WTC11 (cell line): ENCODE data around the gene NHS. TPM values are rescaled to one million over a fixed set of nuclear protein-coding genes. Genes with fewer than 3 reads are reported as not detected.

Experiments
- ATAC-seq: fragments of 200-7000 bp; cut with Tn5 transposase; 2 replicates; pipeline ENCODE4 v1.10.0; 2021; ENCODE audit warnings: mild to moderate bottlenecking, moderate library complexity
- CTCF ChIA-PET: fragments of 300-600 bp; sonication (Branson Sonifier 250); formaldehyde crosslinking; loops from one replicate; lab custom pipeline; 2021; ENCODE audit warnings: antibody characterized with exemption; lab: Charles Lee
- POLR2A ChIA-PET: fragments of 350-600 bp; sonication (Branson Sonifier 250); formaldehyde crosslinking; loops from one replicate; lab custom pipeline; 2021; ENCODE audit warnings: antibody characterized with exemption; lab: Charles Lee
- DNase-seq: peaks from one replicate; pipeline ENCODE4 v3.0.0; 2021; ENCODE audit warnings: low spot score
- H3K27ac Mint-ChIP-seq: 2 replicates; pipeline ENCODE4 v1.8.0; 2021; ENCODE audit warnings: mixed read lengths
- H3K27me3 Mint-ChIP-seq: 2 replicates; pipeline ENCODE4 v1.8.0; 2021; ENCODE audit warnings: low read depth, mild to moderate bottlenecking, moderate library complexity, mixed read lengths
- H3K36me3 Mint-ChIP-seq: 2 replicates; pipeline ENCODE4 v1.8.0; 2021; ENCODE audit warnings: mixed read lengths
- H3K4me1 Mint-ChIP-seq: 2 replicates; pipeline ENCODE4 v1.8.0; 2022; ENCODE audit warnings: mixed read lengths
- H3K4me3 Mint-ChIP-seq: 2 replicates; pipeline ENCODE4 v1.8.0; 2021; ENCODE audit warnings: mild to moderate bottlenecking, moderate library complexity, mixed read lengths
- H3K9me3 Mint-ChIP-seq: 2 replicates; pipeline ENCODE4 v1.8.0; 2021; ENCODE audit warnings: mixed read lengths
- CREB1 ChIP-seq: sonication (generic); formaldehyde crosslinking; IDR thresholded peaks from 2 replicates; pipeline ENCODE4 v1.8.0; 2023; ENCODE audit warnings: mild to moderate bottlenecking, missing genetic modification reagents
- ETV6 ChIP-seq: sonication (generic); formaldehyde crosslinking; IDR thresholded peaks from 2 replicates; pipeline ENCODE4 v1.8.1; 2022; ENCODE audit warnings: mild to moderate bottlenecking, missing genetic modification reagents
- FOXK1 ChIP-seq: sonication (generic); formaldehyde crosslinking; IDR thresholded peaks from 2 replicates; pipeline ENCODE4 v1.8.0; 2022; ENCODE audit warnings: mild to moderate bottlenecking, moderate library complexity, missing genetic modification reagents
- FOXP1 ChIP-seq: sonication (generic); formaldehyde crosslinking; IDR thresholded peaks from 2 replicates; pipeline ENCODE4 v1.8.0; 2022; ENCODE audit warnings: missing genetic modification reagents, mild to moderate bottlenecking, moderate library complexity, borderline replicate concordance
- IRF2 ChIP-seq: sonication (generic); formaldehyde crosslinking; IDR thresholded peaks from 2 replicates; pipeline ENCODE4 v1.8.0; 2022; ENCODE audit warnings: low read depth, missing genetic modification reagents, borderline replicate concordance
- JAZF1 ChIP-seq: fragments of 250-450 bp; sonication (Bioruptor Pico); IDR thresholded peaks from 2 replicates; pipeline ENCODE4 v1.9.0; 2021; ENCODE audit warnings: moderate library complexity, mild to moderate bottlenecking, inconsistent platforms
- NFATC4 ChIP-seq: fragments of 250-450 bp; sonication (Bioruptor Pico); IDR thresholded peaks from 2 replicates; pipeline ENCODE4 v1.9.0; 2021; ENCODE audit warnings: mild to moderate bottlenecking
- NFYB ChIP-seq: sonication (generic); formaldehyde crosslinking; conservative IDR thresholded peaks from 2 replicates; pipeline ENCODE4 v1.8.0; 2022; ENCODE audit warnings: low read depth, missing genetic modification reagents
- NR1H2 ChIP-seq: sonication (generic); formaldehyde crosslinking; IDR thresholded peaks from 2 replicates; pipeline ENCODE4 v1.9.0; 2021; ENCODE audit warnings: mild to moderate bottlenecking, moderate library complexity, missing genetic modification reagents
- TEAD1 ChIP-seq: sonication (generic); formaldehyde crosslinking; IDR thresholded peaks from 2 replicates; pipeline ENCODE4 v1.8.0; 2022; ENCODE audit warnings: mild to moderate bottlenecking, missing genetic modification reagents
- TEAD4 ChIP-seq: sonication (generic); formaldehyde crosslinking; IDR thresholded peaks from 2 replicates; pipeline ENCODE4 v1.8.0; 2022; ENCODE audit warnings: mild to moderate bottlenecking, missing genetic modification reagents
- TP53 ChIP-seq: sonication (generic); formaldehyde crosslinking; IDR thresholded peaks from 2 replicates; pipeline ENCODE4 v1.8.1; 2023; ENCODE audit warnings: mild to moderate bottlenecking, missing genetic modification reagents
- ZNF263 ChIP-seq: sonication (generic); formaldehyde crosslinking; IDR thresholded peaks from 2 replicates; pipeline ENCODE4 v1.8.1; 2022; ENCODE audit warnings: low read depth, mild to moderate bottlenecking, moderate library complexity, missing genetic modification reagents
- ZNF317 ChIP-seq: sonication (generic); formaldehyde crosslinking; IDR thresholded peaks from 2 replicates; pipeline ENCODE4 v1.8.1; 2023; ENCODE audit warnings: low read depth, mild to moderate bottlenecking, moderate library complexity, missing genetic modification reagents, borderline replicate concordance
- ZNF396 ChIP-seq: fragments of 250-450 bp; sonication (Bioruptor Pico); IDR thresholded peaks from 2 replicates; pipeline ENCODE4 v1.8.0; 2021; ENCODE audit warnings: mild to moderate bottlenecking, moderate library complexity, borderline replicate concordance
- ZNF416 ChIP-seq: fragments of 250-450 bp; sonication (Bioruptor Pico); IDR thresholded peaks from 2 replicates; pipeline ENCODE4 v1.9.0; 2021; ENCODE audit warnings: mild to moderate bottlenecking, inconsistent platforms
- ZNF423 ChIP-seq: fragments of 250-450 bp; sonication (Bioruptor Pico); IDR thresholded peaks from 2 replicates; pipeline ENCODE4 v2.1.2; 2022; ENCODE audit warnings: mild to moderate bottlenecking, moderate library complexity
- total RNA-seq: library from RNA; stranded (reverse); gene quantifications from 3 replicates; pipeline ENCODE4 v1.2.3, GENCODE V29; 2021
- TF ChIP-seq, protein P1 (sequence below): fragments of 250-450 bp; sonication (Bioruptor Pico); IDR thresholded peaks from 2 replicates; pipeline ENCODE4 v1.9.0; 2021; ENCODE audit warnings: moderate library complexity, mild to moderate bottlenecking, inconsistent platforms, borderline replicate concordance
- TF ChIP-seq, protein P2 (sequence below): sonication (generic); formaldehyde crosslinking; IDR thresholded peaks from 2 replicates; pipeline ENCODE4 v1.8.1; 2022; ENCODE audit warnings: missing genetic modification reagents, borderline replicate concordance
- TF ChIP-seq, protein P3 (sequence below): sonication (generic); formaldehyde crosslinking; IDR thresholded peaks from 2 replicates; pipeline ENCODE4 v1.8.1; 2023; ENCODE audit warnings: mild to moderate bottlenecking, missing genetic modification reagents, moderate library complexity
- TF ChIP-seq, protein P4 (sequence below): sonication (generic); formaldehyde crosslinking; IDR thresholded peaks from 2 replicates; pipeline ENCODE4 v1.8.1; 2023; ENCODE audit warnings: mild to moderate bottlenecking, moderate library complexity, missing genetic modification reagents
- TF ChIP-seq, protein P5 (sequence below): sonication (generic); formaldehyde crosslinking; IDR thresholded peaks from 2 replicates; pipeline ENCODE4 v1.8.0; 2022; ENCODE audit warnings: mild to moderate bottlenecking, missing genetic modification reagents
- TF ChIP-seq, protein P6 (sequence below): sonication (generic); formaldehyde crosslinking; IDR thresholded peaks from 2 replicates; pipeline ENCODE4 v1.8.1; 2023; ENCODE audit warnings: mild to moderate bottlenecking, missing genetic modification reagents, moderate library complexity
- TF ChIP-seq, protein P7 (sequence below): sonication (generic); formaldehyde crosslinking; conservative IDR thresholded peaks from 2 replicates; pipeline ENCODE4 v1.8.1; 2022; ENCODE audit warnings: mild to moderate bottlenecking, missing genetic modification reagents
- TF ChIP-seq, protein P8 (sequence below): sonication (generic); formaldehyde crosslinking; IDR thresholded peaks from 2 replicates; pipeline ENCODE4 v1.8.1; 2022; ENCODE audit warnings: mild to moderate bottlenecking, moderate library complexity, missing genetic modification reagents

Gene NHS
- total RNA-seq, 1 experiment from 2014 or later, result 5.8 TPM

DNA sequence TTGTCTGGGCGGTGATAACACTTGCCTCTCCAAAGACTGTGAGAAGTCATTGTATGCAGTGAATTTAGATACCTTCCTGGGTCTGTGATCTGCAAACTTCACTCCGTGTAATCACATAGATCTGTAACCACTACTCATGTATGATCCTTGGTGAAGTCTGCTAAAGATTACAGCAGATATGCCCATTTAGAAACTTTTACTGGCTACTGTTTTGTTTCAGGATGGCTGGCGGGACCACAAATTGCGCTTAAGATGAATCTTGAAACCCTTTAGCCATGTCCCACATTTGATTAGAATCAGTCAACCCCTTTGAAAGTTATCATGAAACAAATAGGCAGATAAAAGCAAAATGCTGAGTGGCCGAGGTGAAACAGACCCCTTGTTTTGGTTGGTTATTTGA is 235.8 kb downstream of the NHS start:
- no peak for DNase-seq
- peaks cover 18% of the 10 kb centered on the region for H3K4me1 Mint-ChIP-seq

DNA sequence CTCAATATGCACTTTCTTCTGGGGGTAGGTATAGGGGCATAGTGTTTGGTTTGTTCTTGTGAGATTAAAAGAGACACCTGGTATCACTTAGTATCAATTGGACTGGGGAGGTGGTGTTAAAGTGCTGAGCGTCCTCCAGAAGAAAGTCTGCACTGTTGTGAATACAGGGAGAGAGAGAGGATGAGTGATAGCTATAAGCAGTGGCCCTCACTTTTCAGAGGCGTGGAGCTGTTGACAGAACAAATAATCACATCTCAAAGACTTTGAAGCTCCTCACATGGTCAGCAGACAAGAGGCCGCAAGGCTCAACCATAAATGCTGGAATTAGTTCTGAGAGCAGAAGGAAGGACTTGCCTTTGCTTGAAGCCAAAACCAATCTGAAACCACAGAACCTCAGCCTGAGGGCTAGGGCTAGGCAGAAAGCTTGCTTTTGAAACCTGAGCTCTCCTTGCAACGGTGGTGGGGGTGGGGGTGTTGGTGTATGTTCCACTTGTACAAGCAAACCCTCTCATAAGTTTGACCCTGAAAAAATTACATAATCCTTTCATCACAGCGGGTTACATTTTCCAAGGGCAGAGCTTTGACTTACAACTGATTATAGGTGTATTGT is 239.1 kb downstream of the NHS start:
- ATAC-seq (no peak), DNase-seq (no peak)
- peaks cover 18% of the 10 kb centered on the region for H3K4me1 Mint-ChIP-seq
- ChIA-PET POLR2A (no interaction called here), CTCF (interaction anchor here (1.1 kb wide), 1 partner anchor 16 kb away, joined by 3 read pairs; no protein-coding TSS in a partner anchor)
- H3K36me3 Mint-ChIP-seq, result no peaks in the 10 kb centered on the region
- no peak overlapping the region for H3K4me3 Mint-ChIP-seq
- peaks cover under 1% of the 10 kb centered on the region; the same call in 1 of the 2 replicates for H3K27me3 Mint-ChIP-seq
- TF ChIP-seq ZNF317 (CRISPR knock-in tag), result no peak
- TF ChIP-seq ZNF396 (CRISPR knock-in tag), result no peak
- TF ChIP-seq CREB1 (CRISPR knock-in tag), result no peak
- TF ChIP-seq, protein P1, sequence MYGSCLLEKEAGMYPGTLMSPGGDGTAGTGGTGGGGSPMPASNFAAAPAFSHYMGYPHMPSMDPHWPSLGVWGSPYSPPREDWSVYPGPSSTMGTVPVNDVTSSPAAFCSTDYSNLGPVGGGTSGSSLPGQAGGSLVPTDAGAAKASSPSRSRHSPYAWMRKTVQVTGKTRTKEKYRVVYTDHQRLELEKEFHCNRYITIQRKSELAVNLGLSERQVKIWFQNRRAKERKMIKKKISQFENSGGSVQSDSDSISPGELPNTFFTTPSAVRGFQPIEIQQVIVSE (CRISPR knock-in tag), result no peak
- no peak for TF ChIP-seq JAZF1 (CRISPR knock-in tag)
- no peak for TF ChIP-seq TP53 (CRISPR knock-in tag)
- TF ChIP-seq, protein P2, sequence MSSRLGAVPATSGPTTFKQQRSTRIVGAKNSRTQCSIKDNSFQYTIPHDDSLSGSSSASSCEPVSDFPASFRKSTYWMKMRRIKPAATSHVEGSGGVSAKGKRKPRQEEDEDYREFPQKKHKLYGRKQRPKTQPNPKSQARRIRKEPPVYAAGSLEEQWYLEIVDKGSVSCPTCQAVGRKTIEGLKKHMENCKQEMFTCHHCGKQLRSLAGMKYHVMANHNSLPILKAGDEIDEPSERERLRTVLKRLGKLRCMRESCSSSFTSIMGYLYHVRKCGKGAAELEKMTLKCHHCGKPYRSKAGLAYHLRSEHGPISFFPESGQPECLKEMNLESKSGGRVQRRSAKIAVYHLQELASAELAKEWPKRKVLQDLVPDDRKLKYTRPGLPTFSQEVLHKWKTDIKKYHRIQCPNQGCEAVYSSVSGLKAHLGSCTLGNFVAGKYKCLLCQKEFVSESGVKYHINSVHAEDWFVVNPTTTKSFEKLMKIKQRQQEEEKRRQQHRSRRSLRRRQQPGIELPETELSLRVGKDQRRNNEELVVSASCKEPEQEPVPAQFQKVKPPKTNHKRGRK, result no peak
- TF ChIP-seq, protein P3, sequence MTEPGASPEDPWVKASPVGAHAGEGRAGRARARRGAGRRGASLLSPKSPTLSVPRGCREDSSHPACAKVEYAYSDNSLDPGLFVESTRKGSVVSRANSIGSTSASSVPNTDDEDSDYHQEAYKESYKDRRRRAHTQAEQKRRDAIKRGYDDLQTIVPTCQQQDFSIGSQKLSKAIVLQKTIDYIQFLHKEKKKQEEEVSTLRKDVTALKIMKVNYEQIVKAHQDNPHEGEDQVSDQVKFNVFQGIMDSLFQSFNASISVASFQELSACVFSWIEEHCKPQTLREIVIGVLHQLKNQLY, result no peak
- TF ChIP-seq, protein P4, sequence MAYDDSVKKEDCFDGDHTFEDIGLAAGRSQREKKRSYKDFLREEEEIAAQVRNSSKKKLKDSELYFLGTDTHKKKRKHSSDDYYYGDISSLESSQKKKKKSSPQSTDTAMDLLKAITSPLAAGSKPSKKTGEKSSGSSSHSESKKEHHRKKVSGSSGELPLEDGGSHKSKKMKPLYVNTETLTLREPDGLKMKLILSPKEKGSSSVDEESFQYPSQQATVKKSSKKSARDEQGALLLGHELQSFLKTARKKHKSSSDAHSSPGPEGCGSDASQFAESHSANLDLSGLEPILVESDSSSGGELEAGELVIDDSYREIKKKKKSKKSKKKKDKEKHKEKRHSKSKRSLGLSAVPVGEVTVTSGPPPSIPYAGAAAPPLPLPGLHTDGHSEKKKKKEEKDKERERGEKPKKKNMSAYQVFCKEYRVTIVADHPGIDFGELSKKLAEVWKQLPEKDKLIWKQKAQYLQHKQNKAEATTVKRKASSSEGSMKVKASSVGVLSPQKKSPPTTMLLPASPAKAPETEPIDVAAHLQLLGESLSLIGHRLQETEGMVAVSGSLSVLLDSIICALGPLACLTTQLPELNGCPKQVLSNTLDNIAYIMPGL (CRISPR knock-in tag), result no peak
- TF ChIP-seq, protein P5, sequence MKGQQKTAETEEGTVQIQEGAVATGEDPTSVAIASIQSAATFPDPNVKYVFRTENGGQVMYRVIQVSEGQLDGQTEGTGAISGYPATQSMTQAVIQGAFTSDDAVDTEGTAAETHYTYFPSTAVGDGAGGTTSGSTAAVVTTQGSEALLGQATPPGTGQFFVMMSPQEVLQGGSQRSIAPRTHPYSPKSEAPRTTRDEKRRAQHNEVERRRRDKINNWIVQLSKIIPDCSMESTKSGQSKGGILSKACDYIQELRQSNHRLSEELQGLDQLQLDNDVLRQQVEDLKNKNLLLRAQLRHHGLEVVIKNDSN (CRISPR knock-in tag), result no peak
- TF ChIP-seq FOXK1 (CRISPR knock-in tag), result no peak
- peaks cover 4% of the 10 kb centered on the region; the same call in 1 of the 2 replicates for H3K9me3 Mint-ChIP-seq
- no peak overlapping the region for H3K27ac Mint-ChIP-seq

More for the DNA sequence above, 235.8 kb downstream of the NHS start:
- H3K9me3 Mint-ChIP-seq, result no peaks in the 10 kb centered on the region
- H3K36me3 Mint-ChIP-seq, result no peaks in the 10 kb centered on the region
- TF ChIP-seq ZNF263, result no peak
- TF ChIP-seq NFATC4 (CRISPR knock-in tag), result no peak
- TF ChIP-seq ZNF416 (CRISPR knock-in tag), result no peak
- no peak for TF ChIP-seq NR1H2 (CRISPR knock-in tag)
- POLR2A ChIA-PET, result no interaction called here
- no peak overlapping the region for H3K27ac Mint-ChIP-seq
- ATAC-seq, result no peak
- CTCF ChIA-PET, result no interaction called here
- H3K4me3 Mint-ChIP-seq, result no peak overlapping the region
- H3K27me3 Mint-ChIP-seq, result peaks cover 8% of the 10 kb centered on the region

DNA sequence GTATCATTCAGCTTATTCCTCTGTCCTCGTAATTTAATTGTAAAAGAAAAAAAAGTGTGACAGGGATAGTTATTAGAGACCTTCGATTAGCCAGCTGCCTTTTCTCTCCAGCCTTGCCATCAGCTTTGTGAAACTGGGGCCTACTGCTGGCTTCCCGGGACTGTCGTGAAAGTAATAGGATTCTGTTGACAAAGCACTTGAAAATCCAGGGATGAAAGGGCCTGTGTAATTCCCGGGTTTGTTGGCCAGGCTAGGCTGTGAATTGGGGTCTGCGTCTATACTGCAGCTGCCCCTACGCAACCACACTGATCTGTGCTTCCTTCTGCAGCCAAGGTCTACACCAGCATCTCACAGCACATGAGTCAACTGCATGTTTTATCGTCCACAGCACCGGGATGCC is 241.9 kb downstream of the NHS start:
- ATAC-seq (no peak), DNase-seq (no peak)
- Mint-ChIP-seq H3K27me3 (no peaks in the 10 kb centered on the region; the same call in 1 of the 2 replicates), H3K36me3 (no peaks in the 10 kb centered on the region), H3K27ac (no peak overlapping the region), H3K9me3 (peaks cover 6% of the 10 kb centered on the region; the same call in 1 of the 2 replicates), H3K4me1 (peaks cover 18% of the 10 kb centered on the region), H3K4me3 (no peak overlapping the region)
- ChIA-PET POLR2A (no interaction called here), CTCF (no interaction called here)
- TF ChIP-seq FOXP1 (no peak), NFYB (no peak), IRF2 (CRISPR knock-in tag) (no peak), TEAD1 (CRISPR knock-in tag) (no peak), TEAD4 (no peak), ZNF416 (CRISPR knock-in tag) (no peak), ZNF423 (CRISPR knock-in tag) (no peak), FOXK1 (CRISPR knock-in tag) (no peak), ZNF396 (CRISPR knock-in tag) (no peak), ETV6 (CRISPR knock-in tag) (no peak)
- TF ChIP-seq, protein P6, sequence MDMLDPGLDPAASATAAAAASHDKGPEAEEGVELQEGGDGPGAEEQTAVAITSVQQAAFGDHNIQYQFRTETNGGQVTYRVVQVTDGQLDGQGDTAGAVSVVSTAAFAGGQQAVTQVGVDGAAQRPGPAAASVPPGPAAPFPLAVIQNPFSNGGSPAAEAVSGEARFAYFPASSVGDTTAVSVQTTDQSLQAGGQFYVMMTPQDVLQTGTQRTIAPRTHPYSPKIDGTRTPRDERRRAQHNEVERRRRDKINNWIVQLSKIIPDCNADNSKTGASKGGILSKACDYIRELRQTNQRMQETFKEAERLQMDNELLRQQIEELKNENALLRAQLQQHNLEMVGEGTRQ (CRISPR knock-in tag), result no peak
- TF ChIP-seq, protein P7, sequence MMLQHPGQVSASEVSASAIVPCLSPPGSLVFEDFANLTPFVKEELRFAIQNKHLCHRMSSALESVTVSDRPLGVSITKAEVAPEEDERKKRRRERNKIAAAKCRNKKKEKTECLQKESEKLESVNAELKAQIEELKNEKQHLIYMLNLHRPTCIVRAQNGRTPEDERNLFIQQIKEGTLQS, result no peak
- TF ChIP-seq, protein P8, sequence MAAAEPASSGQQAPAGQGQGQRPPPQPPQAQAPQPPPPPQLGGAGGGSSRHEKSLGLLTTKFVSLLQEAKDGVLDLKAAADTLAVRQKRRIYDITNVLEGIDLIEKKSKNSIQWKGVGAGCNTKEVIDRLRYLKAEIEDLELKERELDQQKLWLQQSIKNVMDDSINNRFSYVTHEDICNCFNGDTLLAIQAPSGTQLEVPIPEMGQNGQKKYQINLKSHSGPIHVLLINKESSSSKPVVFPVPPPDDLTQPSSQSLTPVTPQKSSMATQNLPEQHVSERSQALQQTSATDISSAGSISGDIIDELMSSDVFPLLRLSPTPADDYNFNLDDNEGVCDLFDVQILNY (CRISPR knock-in tag), result no peak
